GM18861 (cell line): Measurements from ENCODE around the gene ATF7IP.

ENCODE experiments used
- ATAC-seq: cut with Tn5 transposase; IDR thresholded peaks from one replicate; pipeline ENCODE4 v1.9.1; 2021; ENCODE audit not compliant: unreplicated experiment

The ATF7IP gene

DNA sequence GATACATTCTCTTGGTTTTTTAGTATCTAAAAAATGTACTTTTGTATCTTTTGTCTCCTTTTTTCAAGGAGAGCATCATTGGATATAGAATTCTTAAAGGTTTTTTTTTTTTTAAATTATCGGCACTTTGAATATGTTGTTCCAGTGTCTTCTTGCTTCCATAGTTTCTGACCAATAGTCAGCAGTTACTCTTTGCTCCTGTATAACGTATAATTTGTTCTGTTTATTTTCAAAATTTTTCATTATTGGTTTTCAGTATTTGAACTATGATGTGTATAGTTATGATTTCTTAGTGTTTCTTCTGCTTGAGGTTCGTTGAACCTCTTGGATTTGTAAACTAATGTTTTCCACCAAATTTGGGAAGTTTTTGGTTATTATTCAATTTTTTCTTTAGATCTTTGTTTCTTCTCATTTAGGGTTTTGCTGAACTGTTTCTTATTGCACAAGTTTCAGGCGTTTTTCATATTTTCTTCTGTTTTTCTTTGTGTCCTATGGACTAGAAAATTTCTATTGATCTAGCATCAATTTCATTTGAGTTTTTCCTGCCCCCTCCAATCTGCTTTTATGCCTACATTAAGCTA, 108.3 kb downstream of the ATF7IP start:
- ATAC-seq, result no peak

DNA sequence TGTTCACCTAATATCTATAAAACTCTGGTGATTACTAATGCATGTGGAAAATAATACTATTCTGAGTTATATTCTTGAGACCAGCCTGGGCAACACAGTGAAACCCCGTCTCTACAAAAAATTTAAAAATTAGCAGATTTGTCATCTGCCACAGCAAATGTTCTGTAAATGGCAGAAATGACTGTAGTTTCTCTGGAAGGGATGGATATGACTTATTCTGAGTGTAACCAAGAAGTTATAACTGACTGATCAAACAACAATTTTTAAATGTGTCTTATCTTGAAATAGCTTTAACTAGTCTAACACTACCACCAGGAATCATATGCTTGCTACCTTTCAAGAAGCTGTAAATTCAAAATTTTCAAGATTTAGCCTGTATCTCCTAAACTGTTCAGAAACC, 113.5 kb downstream of the ATF7IP start:
- ATAC-seq, result no peak

DNA sequence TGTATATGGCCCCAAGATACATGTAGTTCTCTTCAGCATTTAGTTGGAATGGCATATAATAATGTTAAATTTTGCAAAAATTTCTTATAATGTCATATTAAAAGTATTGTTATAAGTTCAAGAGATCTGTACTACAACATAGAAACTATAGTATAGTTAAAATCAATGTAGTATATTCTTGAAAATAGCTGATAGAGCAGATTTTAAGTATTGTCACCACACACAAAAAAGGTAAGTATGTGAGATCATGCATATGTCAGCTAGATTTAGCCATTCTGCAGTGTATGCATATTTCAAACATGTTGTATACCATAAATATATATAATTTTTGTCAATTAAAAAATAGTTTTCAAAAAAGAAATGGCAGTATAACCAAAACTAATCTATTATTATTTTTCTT, 115.7 kb downstream of the ATF7IP start:
- ATAC-seq, result no peak

DNA sequence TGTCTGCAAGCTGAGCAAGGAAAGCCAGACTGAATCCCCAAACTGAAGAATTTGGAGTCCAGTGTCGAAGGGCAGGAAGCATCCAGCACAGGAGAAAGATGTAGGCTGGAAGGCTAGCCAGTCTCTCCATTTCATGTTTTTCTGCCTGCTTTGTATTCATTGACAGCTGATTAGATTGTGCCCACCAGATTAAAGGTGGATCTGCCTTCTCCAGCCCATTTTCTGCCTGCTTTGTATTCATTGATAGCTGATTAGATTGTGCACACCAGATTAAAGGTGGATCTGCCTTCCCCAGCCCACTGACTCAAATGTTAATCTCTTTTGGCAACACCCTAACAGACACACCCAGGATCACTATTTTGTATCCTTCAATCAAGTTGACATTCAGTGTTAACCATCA, 116.9 kb downstream of the ATF7IP start:
- no peak for ATAC-seq

DNA sequence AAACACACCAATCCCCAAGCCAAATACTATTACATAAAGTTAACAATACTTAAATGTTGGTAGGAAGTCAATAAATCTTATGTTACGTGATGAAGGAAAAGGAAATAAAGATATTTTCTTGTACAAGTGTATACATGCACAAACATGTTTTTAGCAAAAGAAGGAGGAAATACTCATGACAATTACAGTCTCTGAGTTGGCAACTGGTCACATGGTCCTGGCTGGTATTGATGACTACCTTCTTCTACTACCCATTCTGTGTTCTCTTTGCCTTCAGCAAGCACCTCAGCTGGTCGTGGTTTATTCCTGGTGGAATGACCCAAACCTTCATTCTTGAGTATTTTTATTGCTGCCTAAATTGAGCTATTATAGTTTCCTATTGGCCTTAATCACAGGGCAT, 117.4 kb downstream of the ATF7IP start:
- no peak for ATAC-seq

DNA sequence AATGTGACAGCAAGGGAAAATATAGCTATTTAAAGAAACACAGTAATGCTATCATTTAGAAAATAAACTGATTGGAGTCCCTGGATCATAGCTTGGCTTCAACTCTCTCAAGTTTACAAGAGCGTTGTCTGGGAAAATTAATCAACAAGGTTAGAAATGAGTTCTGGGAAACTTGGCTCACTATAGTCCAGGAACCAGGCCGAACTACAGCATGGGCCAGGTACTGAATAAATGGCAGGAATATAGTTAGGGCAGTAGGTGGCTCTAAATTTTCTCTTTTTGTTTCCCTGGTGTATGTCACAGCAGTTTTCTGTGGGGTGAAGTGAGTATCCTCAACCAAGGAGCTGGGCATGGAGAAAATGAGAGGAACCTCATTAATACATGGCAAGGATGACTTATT, 129.8 kb downstream of the ATF7IP start:
- no peak for ATAC-seq

DNA sequence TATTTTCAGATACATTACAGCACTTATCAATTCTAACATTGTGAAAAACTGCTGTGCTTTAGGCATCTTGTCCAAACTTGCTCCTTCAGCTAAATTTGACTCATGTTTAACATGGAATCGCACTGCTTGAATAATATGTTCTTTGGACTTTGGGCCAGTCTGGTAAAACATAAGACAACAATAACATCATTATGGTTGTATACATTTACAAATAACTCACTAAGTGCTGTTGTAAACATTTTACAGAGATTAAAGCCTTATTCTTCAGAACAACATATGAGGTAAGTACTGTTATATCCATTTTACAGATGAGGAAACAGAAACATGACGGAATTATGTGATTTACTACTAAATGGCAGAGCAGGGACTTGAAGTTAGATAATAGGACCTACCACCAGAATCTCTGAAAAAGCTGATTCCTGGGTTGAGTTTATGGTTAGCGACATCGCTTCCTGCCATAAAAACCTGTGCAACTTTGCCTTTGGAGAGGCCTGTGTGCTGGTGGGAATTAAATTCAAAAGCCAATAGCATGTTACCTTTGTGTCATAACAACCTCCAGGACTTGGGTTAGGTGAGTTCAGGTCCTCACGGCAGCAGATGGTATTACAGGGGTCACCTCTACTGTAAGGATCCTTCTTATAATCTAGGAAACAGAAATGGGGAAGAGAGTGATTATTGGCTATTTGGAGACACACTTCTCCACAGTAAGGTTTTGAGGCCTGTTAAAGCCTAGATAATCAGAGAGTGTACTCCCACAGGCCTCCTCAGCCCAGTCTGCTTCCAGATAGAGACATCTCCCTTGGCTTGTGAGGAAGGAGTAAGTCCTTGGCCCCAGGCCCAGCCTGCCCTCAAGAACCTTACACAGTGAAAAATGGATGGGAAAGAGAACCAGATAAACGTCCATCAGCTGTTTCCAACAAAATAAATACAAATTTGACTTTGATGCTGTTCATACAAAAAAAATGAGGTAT, 140.4 kb downstream of the ATF7IP start:
- ATAC-seq, result no peak

DNA sequence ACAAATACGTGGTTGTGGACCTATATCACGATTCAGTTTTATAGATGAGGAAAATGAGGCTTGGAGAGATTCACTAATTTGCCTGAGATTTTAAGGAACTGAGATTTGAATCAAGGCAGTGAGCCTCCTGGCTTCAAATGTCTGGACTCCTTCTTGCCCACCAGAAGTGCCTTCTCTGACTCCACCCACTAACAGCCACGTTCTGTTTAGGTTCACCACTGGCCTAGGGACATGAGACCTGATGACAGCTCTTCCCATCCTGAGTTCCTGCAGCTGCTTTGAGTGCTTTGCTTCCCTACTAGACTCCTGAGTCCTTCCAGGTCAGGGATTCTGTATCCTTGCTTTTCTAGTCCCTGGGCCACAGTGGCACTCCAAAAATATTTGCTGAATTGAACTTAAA, 145.1 kb downstream of the ATF7IP start:
- no peak for ATAC-seq

DNA sequence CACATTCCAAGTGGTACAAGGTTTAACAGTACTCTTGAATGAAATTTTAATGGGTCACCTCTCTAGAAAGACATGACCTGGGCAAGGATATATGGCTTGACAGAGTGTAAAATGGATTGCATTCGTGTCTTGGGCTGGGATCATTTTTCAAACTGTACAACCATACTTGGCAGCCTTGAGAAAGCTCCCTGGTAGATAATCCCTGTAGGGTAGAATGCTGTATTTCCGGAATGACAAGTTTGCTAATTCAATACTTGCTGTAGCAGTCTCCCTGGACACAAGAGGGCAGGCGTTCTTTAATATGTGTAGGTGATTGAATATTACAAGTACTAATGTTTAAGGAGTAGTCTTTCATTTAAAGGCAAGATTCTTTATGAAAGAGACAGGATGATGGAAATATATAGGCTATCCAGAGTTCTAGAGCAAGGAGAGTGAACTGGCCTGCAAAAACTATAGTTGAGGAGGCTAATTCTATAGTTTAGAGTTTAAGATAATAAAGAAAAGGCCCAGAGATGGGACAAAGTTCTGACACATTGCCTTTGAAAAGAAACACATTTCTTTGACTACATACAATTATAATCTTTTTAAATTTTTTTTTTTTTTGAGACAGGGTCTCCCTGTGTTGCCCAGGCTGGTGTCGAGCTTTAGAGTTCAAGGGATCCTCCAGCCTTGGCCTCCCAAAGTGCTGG, 148.8 kb downstream of the ATF7IP start:
- no peak for ATAC-seq

DNA sequence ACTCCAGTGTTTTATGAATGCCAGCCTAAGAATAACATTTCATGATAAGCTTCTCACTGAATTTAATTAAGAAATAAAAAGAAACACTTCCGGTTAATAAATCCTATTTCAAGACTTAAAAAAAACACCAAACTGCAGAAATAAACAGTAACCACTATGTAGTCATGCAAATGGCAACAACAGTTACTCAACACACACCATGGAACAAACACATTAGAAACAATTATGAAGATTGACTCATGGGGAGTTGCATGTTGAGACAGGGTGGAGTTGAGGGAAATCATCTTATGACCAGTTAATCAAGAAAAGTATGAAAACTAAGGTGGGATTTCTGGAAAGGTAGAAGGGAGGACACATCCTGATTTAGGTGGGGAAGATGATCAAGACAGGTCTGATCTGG, 149.5 kb downstream of the ATF7IP start:
- ATAC-seq, result no peak

DNA sequence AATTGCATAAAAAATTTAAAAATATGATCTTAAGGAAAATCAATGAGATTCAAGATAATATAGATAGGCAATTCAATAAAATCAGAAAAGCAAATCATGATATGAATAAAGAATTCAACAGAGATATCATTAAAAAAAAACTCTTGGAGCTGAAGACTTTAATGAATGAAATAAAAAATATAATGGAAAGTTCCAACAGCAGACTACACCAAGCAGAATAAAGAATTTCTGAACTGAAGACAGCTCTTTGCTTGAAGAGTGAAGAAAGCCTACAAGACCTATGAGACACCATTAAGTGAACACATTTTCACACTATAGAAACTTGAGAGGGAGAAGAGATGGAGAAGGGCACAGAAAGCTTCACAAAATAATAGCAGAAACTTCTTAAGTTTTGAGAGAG, 156.3 kb downstream of the ATF7IP start:
- ATAC-seq, result no peak

DNA sequence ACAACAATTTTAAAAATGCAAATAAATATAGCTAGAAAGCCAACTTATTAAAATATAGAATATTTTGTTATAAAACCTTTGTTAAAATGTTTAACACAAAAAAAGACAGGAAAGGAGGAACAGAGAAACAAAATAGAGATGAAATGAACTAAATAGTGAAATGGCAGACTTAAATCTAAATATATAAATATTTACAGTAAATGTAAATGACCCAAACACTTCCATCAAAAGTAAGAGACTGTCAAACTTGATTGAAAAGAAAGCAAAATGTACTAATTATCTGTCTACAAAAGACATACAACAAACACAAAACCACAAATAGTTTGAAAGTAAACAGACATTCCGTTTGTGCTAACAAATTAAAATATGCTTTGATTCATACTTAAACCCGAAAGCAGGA, 160.5 kb downstream of the ATF7IP start:
- no peak for ATAC-seq

DNA sequence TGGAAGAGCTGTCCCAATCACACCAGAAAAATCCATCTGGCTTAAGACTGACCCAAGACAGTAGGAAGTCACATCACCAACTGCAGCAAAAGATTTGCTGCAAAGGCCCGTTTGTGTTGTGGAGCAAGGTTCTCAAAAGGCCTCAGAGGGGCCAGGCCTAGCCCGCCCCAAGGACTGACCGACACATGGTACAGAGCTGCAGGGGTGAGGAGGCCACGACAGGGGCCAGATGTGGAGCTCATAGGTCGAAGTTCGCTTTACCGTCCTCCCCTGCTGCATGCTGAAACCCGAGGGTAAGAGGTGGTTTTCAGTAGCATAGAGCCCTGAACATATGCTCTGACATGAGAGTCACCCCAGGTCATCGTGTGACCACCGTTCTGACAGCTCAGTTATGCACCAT, 166.7 kb downstream of the ATF7IP start:
- ATAC-seq, result no peak

DNA sequence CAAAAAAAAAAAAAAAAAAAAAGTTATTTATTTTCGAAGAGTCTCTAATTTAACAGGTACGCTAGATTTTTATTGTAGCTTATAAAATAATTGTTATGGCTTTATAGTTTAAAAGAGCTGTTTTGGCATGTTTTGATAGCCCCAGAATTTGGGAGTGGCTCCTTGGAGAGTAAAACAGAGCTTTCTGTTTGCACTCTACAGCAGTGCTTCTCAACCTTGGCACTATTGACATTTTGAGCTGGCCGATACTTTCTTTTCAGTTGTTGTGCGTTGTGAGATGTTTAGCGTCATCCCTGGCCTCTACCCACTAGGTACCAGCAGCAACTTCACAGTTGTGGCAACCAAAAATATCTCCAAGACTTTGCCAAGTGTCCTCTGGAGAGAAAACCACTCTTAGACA, 171.6 kb downstream of the ATF7IP start:
- no peak for ATAC-seq

DNA sequence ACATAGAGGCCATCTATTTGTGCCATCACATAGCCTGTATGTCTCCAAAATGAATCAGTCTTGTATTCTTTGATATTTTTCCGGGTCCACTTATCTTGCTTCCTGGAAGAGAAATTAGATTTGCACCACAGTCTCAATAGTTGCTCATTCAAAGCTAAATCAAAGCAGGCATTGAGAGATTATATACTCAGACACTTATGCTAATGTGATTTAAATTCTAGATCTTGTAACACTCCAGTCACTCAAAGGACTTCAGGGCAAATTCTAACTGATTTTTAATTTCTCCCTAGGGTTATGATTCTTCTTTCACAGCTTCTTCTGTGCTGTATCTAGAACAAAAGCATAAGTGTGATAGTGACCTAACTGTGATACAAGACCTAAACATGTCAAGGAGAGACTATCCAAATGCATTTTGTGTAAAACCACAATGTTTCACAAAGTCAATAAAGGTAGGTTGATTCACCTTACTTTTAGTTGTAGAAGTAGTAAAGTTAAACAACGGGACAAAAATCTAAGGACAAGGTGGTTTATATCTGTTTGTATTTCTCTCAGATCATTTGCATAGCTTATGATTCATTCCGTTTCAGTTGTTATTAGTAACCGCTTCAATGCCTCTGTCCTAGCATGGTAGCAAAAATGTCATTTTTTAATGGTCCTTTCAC, 175.4 kb downstream of the ATF7IP start:
- peak; percentile 89 for ATAC-seq

DNA sequence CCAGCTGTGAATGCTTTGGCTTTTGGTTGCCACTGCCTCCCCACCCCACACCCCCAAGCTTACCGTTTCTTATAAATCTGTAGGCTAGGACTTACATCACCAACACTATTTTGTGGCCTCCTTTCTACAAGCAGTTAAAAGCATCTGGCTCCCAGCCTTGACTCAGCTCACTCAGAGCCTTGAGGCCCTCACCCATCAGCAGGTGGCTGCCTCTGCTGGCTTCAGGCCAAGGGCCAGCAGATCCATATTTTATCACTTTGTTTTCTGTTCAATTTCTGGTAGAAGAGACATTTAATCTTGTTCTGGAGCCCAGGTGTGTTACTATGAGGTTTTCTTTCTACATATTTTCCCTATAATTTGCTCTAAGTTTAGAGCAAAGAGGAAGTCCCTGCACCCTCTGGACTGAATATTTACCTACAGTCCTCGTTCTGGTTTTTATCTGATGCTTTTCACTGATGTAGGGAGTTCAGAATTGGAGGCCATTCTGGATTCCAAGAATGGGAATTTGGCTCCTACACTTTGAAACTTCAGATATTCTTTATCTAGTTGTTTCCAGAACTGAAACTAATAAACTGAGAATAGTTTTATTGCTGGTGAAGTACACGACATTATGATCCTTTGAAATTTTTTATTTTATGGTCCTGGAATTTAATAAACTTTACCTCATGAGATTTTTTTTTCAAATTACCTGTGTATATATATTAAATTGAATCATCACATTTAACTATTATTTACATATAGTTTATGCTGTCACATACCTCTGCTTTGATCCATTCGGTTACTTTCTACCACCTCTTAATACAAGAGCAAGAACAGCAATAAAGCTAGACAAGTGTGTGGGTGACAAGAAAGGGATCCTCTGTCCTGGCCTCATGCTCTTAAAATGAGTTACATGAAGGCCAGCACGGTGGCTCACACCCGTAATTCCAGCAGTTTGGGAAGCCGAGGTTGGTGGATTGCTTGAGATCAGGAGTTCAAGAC, 180.0 kb downstream of the ATF7IP start:
- no peak for ATAC-seq

DNA sequence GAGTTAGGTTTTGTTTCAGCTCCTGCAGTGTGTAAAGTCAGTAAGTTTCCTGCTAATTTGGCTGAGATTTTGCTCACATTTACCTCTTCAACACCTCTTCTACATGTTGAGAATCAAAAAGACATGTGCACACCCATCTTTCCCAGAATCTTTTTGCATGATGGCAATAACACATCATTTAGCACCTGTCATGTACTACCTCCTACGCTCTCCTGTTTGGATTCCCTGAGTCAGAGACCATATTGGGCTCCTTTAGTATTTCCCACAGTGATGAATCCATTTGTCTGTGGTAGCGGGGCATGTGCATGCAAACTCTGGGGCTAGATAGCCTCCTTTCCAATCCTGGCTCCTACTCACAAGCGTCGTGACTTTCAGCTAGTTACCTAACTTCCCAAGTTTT, 182.1 kb downstream of the ATF7IP start:
- no peak for ATAC-seq

DNA sequence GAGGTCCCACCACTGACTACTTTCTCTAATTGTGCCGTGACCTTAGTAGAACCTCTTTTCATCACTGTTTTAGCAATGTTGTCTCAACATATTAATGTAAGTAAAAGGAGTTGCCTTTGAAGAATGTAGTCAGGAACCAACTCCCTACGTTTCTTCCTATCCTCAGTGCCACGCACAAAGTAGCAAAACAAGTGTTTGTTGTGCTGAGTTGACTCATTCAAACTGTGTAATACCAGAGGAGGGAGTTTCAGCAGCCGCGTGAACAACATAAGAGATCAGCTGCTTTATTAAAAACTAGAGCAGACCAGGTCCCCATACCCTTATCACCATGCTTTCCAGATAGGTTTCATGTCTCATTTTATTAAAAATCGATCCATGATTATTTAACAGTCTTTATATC, 183.1 kb downstream of the ATF7IP start:
- ATAC-seq, result no peak
